Vagina (tissue), 2 donors: ENCODE measurements around the gene PLOD2. TPM values are rescaled to one million over a fixed set of nuclear protein-coding genes. Genes with fewer than 3 reads are reported as not detected.
A peak's percentile ranks its signal among the peaks of the same experiment; 100 is the strongest.

Experiments used
- DNase-seq, 2 donors: peaks; one replicate each; pipeline ENCODE4 v3.0.0-alpha.2; 2017; ENCODE audit errors: extremely low spot score in 2 of 2
- H3K27ac ChIP-seq: fragments of 200-600 bp; sonication (generic); one replicate; pipeline ENCODE4 v1.5.1; 2019
- H3K27me3 ChIP-seq: fragments of 200-600 bp; sonication (generic); one replicate; pipeline ENCODE4 v1.5.1; 2019
- H3K36me3 ChIP-seq, 2 donors: fragments of 200-600 bp; sonication (generic); one replicate each; pipeline ENCODE4 v1.5.1; 2017 to 2019
- H3K4me1 ChIP-seq: fragments of 200-600 bp; sonication (generic); one replicate; pipeline ENCODE4 v1.5.1; 2019
- H3K4me3 ChIP-seq, 2 donors: fragments of 200-600 bp; sonication (generic); 1 replicate in 1 of 2; 2 replicates in 1 of 2; pipeline ENCODE4 v1.5.1; 2016 to 2019
- H3K9me3 ChIP-seq: fragments of 200-600 bp; sonication (generic); one replicate; pipeline ENCODE4 v1.5.1; 2019
- CTCF ChIP-seq, 3 experiments: fragments of 450-650 bp in 2 of 3; fragments of 200-600 bp in 1 of 3; sonication (generic) in 1 of 3; IDR thresholded peaks; one replicate each; pipeline ENCODE4 v1.5.1; 2017 to 2019; ENCODE audit warnings: antibody characterized with exemption in 3 of 3, mild to moderate bottlenecking in 2 of 3, moderate library complexity in 2 of 3
- POLR2A ChIP-seq, 2 donors: fragments of 450-650 bp; IDR thresholded peaks; one replicate each; pipeline ENCODE4 v1.6.1; 2017; ENCODE audit warnings: antibody characterized with exemption in 2 of 2, mild to moderate bottlenecking in 2 of 2, moderate library complexity in 2 of 2
- POLR2AphosphoS5 ChIP-seq, 2 donors: sonication (generic); formaldehyde crosslinking; IDR thresholded peaks; one replicate each; pipeline ENCODE4 v1.9.0; 2017; ENCODE audit warnings: antibody characterized with exemption in 2 of 2, mild to moderate bottlenecking in 2 of 2, low read depth in 1 of 2; ENCODE audit not compliant: insufficient read depth in 1 of 2
- intact Hi-C: fragments of 100-400 bp; cut with DNase I; formaldehyde crosslinking; loops from one replicate; pipeline ENCODE4 v1.15.1; 2023
- total RNA-seq: library from RNA; depleted of rRNA; stranded (reverse); fragments of >200 nt; gene quantifications from one replicate; pipeline ENCODE4 v1.2.3, GENCODE V29; 2016

PLOD2 gene
- total RNA-seq, 1 donor from 2014 or later: 27.0 TPM

GRCh38 chr3:146170591-146170990 lies 9.6 kb upstream of the PLOD2 start:
- H3K27ac ChIP-seq: no peak overlapping the region
- H3K4me3 ChIP-seq: no peak overlapping the region
- no peak for TF ChIP-seq CTCF (IDR thresholded peaks at IDR 0.05)
- no peak for TF ChIP-seq POLR2AphosphoS5 (IDR thresholded peaks at IDR 0.05; ENCODE audit: insufficient read depth in 1 of 2, low read depth in 1 of 2)
- no peak for TF ChIP-seq POLR2A (IDR thresholded peaks at IDR 0.05)
- peaks cover 14% of the 10 kb centered on the region for H3K4me1 ChIP-seq
- no peaks in the 10 kb centered on the region for H3K36me3 ChIP-seq
- no peaks in the 10 kb centered on the region for H3K27me3 ChIP-seq
- intact Hi-C loops: loop anchor here (10.0 kb wide), 1 partner anchor 1936 kb away; no protein-coding TSS in a partner anchor
- H3K9me3 ChIP-seq: no peaks in the 10 kb centered on the region
- DNase-seq: no peak

GRCh38 chr3:146169891-146170290 lies 8.9 kb upstream of the PLOD2 start:
- TF ChIP-seq POLR2AphosphoS5 (IDR thresholded peaks at IDR 0.05; ENCODE audit: insufficient read depth in 1 of 2, low read depth in 1 of 2) (no peak), CTCF (IDR thresholded peaks at IDR 0.05) (no peak), POLR2A (IDR thresholded peaks at IDR 0.05) (no peak)
- intact Hi-C loops: loop anchor here (10.0 kb wide), 1 partner anchor 1935 kb away; no protein-coding TSS in a partner anchor
- Histone ChIP-seq H3K4me3 (no peak overlapping the region), H3K36me3 (no peaks in the 10 kb centered on the region), H3K27ac (no peak overlapping the region), H3K27me3 (no peaks in the 10 kb centered on the region), H3K9me3 (no peaks in the 10 kb centered on the region), H3K4me1 (peaks cover 14% of the 10 kb centered on the region)
- no peak for DNase-seq

- peak overlapping the region; percentile 26 for H3K27ac ChIP-seq
- H3K4me1 ChIP-seq: peaks cover 23% of the 10 kb centered on the region
- no peak overlapping the region for H3K4me3 ChIP-seq
- H3K27me3 ChIP-seq: no peaks in the 10 kb centered on the region
- H3K36me3 ChIP-seq: no peaks in the 10 kb centered on the region
- no peak for DNase-seq
- intact Hi-C loops: no loop called here
- TF ChIP-seq POLR2AphosphoS5 (IDR thresholded peaks at IDR 0.05; ENCODE audit: insufficient read depth in 1 of 2, low read depth in 1 of 2) (no peak), CTCF (IDR thresholded peaks at IDR 0.05) (no peak), POLR2A (IDR thresholded peaks at IDR 0.05) (no peak)
- no peaks in the 10 kb centered on the region for H3K9me3 ChIP-seq
Observed at GRCh38 chr3:146166826-146167225, 5.8 kb upstream of the PLOD2 start.

GRCh38 chr3:146166415-146166821 lies 5.4 kb upstream of the PLOD2 start:
- TF ChIP-seq POLR2A (IDR thresholded peaks at IDR 0.05) (no peak), POLR2AphosphoS5 (IDR thresholded peaks at IDR 0.05; ENCODE audit: insufficient read depth in 1 of 2, low read depth in 1 of 2) (no peak), CTCF (IDR thresholded peaks at IDR 0.05) (no peak)
- H3K27me3 ChIP-seq: no peaks in the 10 kb centered on the region
- DNase-seq: no peak
- H3K36me3 ChIP-seq: no peaks in the 10 kb centered on the region
- H3K4me1 ChIP-seq: peaks cover 23% of the 10 kb centered on the region
- intact Hi-C loops: no loop called here
- H3K27ac ChIP-seq: peak overlapping the region; percentile 26
- H3K9me3 ChIP-seq: no peaks in the 10 kb centered on the region
- H3K4me3 ChIP-seq: no peak overlapping the region

- peaks cover 23% of the 10 kb centered on the region for H3K4me1 ChIP-seq
- H3K9me3 ChIP-seq: no peaks in the 10 kb centered on the region
- H3K36me3 ChIP-seq: no peaks in the 10 kb centered on the region
Observed at GRCh38 chr3:146165877-146166276, 4.9 kb upstream of the PLOD2 start.

More at GRCh38 chr3:146165877-146166276, 4.9 kb upstream of the PLOD2 start:
- no peak for DNase-seq
- no peak overlapping the region for H3K4me3 ChIP-seq
- H3K27ac ChIP-seq: peak overlapping the region; percentile 26
- H3K27me3 ChIP-seq: no peaks in the 10 kb centered on the region
- intact Hi-C loops: no loop called here
- no peak for TF ChIP-seq POLR2AphosphoS5 (IDR thresholded peaks at IDR 0.05; ENCODE audit: insufficient read depth in 1 of 2, low read depth in 1 of 2)
- TF ChIP-seq CTCF (IDR thresholded peaks at IDR 0.05): no peak
- no peak for TF ChIP-seq POLR2A (IDR thresholded peaks at IDR 0.05)
